HepG2 (cell line): ENCODE results near the gene C14orf180. TPM values are rescaled to one million over a fixed set of nuclear protein-coding genes. Genes with fewer than 3 reads are reported as not detected.

Experiments
- ARNT ChIP-seq: fragments of 450-650 bp; IDR thresholded peaks from 2 replicates; pipeline ENCODE4 v1.6.1; 2017
- ATF5 ChIP-seq: sonication (generic); formaldehyde crosslinking; IDR thresholded peaks from 2 replicates; pipeline ENCODE4 v1.4.0; 2020; ENCODE audit warnings: mild to moderate bottlenecking, low read depth, missing genetic modification reagents
- HBP1 ChIP-seq: IDR thresholded peaks from 2 replicates; pipeline ENCODE4 v1.6.1; 2016; ENCODE audit warnings: low read depth, control low read depth
- HINFP ChIP-seq: sonication (generic); formaldehyde crosslinking; IDR thresholded peaks from 2 replicates; pipeline ENCODE4 v1.4.0; 2020; ENCODE audit warnings: low read depth, mild to moderate bottlenecking, missing genetic modification reagents
- KIAA2018 ChIP-seq: sonication (generic); formaldehyde crosslinking; IDR thresholded peaks from 2 replicates; pipeline ENCODE4 v1.5.0; 2020; ENCODE audit warnings: mild to moderate bottlenecking, missing genetic modification reagents, borderline replicate concordance
- MED1 ChIP-seq: sonication (generic); formaldehyde crosslinking; IDR thresholded peaks from 2 replicates; pipeline ENCODE4 v1.4.0; 2020; ENCODE audit warnings: missing genetic modification reagents
- NBN ChIP-seq: fragments of 450-650 bp; conservative IDR thresholded peaks from 2 replicates; pipeline ENCODE4 v1.6.1; 2017
- TCF7L2 ChIP-seq: IDR thresholded peaks from 2 replicates; pipeline ENCODE4 v1.6.1; 2011; ENCODE audit warnings: mild to moderate bottlenecking, low read depth, low read length, moderate library complexity
- ZNF143 ChIP-seq: sonication (generic); formaldehyde crosslinking; IDR thresholded peaks from 2 replicates; pipeline ENCODE4 v1.4.0; 2020; ENCODE audit warnings: missing genetic modification reagents
- ZNF510 ChIP-seq: sonication (generic); formaldehyde crosslinking; IDR thresholded peaks from 2 replicates; pipeline ENCODE4 v1.4.0; 2020; ENCODE audit warnings: low read depth, mild to moderate bottlenecking, missing genetic modification reagents
- ZNF558 ChIP-seq: sonication (generic); formaldehyde crosslinking; IDR thresholded peaks from 2 replicates; pipeline ENCODE4 v1.9.0; 2022; ENCODE audit warnings: mild to moderate bottlenecking, missing genetic modification reagents, borderline replicate concordance
- ZNF83 ChIP-seq: sonication (generic); formaldehyde crosslinking; IDR thresholded peaks from 2 replicates; pipeline ENCODE4 v1.4.0; 2020; ENCODE audit warnings: missing genetic modification reagents, mild to moderate bottlenecking, borderline replicate concordance
- polyA plus RNA-seq, 8 experiments: library from polyadenylated mRNA; depleted of rRNA in 3 of 8; stranded (reverse) in 7 of 8; unstranded in 1 of 8; fragments of >200 nt; fragmentation: Illumina TruSeq in 4 of 8; extraction: Trizol in 4 of 8; gene quantifications; 2 replicates each; pipeline versions ENCODE4 v1.2.1 to v1.2.3, GENCODE V29; 2011 to 2016; ENCODE audit warnings: low read depth in 4 of 8, missing spikeins in 1 of 8, mixed read lengths in 1 of 8; ENCODE audit not compliant: insufficient read depth in 1 of 8
- total RNA-seq, 5 experiments: library from RNA; depleted of rRNA; stranded (reverse); fragments of >200 nt; fragmentation: Illumina TruSeq; extraction: Trizol; gene quantifications; 2 replicates each; pipeline ENCODE4 v1.2.3, GENCODE V29; 2016; ENCODE audit warnings: low read depth in 1 of 5

Gene C14orf180
- total and polyA plus RNA-seq, 2 of the 13 experiments (the other 11 are each of a cell fraction or from before 2014, with no cell fraction given) = not detected

- TF ChIP-seq KIAA2018 (CRISPR knock-in tag) (no peak), HBP1 (CRISPR knock-in tag) (no peak), MED1 (CRISPR knock-in tag) (no peak), ZNF510 (CRISPR knock-in tag) (no peak), ZNF143 (CRISPR knock-in tag) (no peak), TCF7L2 (no peak), ATF5 (CRISPR knock-in tag) (no peak), HINFP (CRISPR knock-in tag) (no peak), NBN (no peak), ZNF558 (CRISPR knock-in tag) (no peak), ARNT (no peak), ZNF83 (CRISPR knock-in tag) (no peak)
These were observed 24.7 kb upstream of the C14orf180 start (continued) for GRCh38 chr14:104554608-104555429.
